ENCODE data around the gene GNA15.

The GNA15 gene

DNA sequence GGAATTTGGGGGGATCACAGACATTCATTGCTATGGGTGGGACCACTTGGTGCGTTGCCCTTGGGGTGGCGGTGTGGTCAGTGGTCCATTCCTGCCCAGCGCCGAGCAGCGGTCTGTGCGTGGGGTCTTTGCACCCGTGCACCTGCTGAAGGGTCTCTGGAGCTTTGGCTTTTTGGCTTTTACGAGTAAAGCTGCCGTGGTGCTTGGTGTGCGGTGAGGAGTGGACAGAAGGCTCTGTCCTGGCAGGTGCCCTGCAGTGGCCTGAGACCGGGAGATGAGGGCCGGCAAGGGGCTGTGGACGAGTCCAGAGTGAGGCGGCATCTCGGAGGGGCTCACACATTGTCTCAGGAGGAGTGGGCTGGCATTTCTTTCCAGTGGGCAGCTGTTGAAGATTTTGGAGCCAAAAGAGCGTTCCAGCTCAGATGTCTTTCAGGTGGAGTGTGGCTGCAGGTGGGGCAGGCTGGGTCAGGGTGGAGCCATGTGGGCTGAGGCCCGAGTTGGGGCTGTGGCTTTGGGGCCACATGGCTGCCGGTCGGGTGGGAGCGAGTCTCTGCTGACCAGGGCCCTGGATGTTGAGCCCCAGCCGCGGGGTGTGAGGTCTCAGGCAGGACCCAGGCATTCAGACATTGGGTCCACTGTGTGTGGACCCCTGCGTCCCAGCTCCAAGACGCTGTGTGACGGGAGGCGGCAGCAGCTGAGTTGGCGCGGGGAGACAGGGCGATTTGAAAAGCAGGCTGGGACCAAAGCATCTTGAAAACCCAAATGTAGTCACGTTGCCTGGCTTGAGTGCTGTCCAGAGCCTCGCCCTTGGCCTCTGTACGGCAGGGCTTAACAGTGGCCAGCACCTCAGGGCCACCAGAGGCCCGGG, 30.0 kb upstream of the GNA15 start:
- DNase-seq (ENCODE audit: low read depth), result no peak

DNA sequence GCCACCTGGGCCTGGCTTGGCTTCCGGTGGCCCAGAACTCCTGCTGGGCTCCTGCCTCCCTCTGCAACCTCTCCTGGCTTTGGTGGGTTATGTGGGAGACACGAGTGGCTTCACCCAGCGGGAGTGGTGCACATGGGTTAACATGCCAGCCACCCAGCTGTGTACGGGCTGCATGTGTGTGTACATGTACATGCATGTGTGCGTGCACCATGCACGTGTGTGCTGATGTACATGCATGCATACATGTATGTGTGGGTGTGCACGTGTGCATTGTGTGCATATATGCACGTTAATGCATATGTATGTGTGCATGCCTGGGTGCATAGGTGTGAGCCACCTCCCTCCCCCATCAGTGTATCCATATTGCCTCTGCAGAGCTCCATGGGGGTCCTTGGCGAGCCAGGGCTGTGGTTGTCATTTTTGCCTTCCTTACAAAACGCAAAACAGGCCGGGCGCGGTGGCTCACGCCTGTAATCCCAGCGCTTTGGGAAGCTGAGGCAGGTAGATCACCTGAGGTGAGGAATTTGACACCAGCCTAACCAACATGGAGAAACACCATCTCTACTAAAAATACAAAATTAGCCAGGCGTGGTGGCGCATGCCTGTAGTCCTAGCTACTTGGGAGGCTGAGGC, 29.2 kb upstream of the GNA15 start:
- DNase-seq (ENCODE audit: low read depth), result no peak
- H3K4me3 ChIP-seq (ENCODE audit: low read depth, low read length), result no peak overlapping the region

More for the DNA sequence above, 30.0 kb upstream of the GNA15 start:
- H3K4me3 ChIP-seq (ENCODE audit: low read depth, low read length), result no peak overlapping the region

DNA sequence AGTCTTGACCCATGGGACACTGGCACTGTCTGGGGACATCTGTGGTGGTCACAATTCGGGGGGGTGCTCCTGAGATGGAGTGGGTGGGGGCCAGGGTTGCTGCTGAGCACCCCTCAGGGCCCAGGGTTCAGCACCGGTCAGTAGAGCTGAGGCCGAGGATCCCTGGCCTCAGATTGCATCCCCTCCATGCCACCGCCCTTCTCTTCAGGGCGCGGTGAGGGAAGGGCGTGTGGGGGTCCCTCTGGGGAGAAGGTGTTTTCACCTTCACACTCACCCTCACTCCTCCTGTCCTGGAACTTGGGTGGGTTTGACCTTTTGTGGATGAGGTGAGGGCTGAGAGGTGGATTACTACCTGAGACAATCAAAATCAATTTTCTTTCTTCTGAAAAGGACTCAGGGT, 28.2 kb upstream of the GNA15 start:
- no peak for DNase-seq (ENCODE audit: low read depth)
- no peak overlapping the region for H3K4me3 ChIP-seq (ENCODE audit: low read depth, low read length)

DNA sequence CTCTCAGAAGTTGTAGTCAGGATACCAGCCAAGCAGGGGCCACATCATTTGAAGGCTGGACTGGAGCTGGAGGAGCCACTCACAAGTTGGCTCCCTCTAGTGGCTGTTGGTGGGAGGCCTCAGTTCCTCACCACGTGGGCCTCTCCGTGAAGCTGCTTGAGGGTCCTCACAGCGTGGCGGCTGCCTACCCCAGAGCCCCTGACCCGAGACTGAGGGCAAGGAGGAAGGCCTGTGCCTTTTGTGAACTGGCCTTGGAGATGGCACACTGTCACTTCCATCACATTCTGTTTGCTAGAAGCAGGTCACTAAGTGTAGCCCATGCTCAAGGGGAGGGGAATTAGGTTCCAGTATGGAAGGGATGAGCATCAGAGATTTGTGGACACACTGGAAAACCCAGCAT, 27.1 kb upstream of the GNA15 start:
- no peak for DNase-seq (ENCODE audit: low read depth)
- no peak overlapping the region for H3K4me3 ChIP-seq (ENCODE audit: low read depth, low read length)

DNA sequence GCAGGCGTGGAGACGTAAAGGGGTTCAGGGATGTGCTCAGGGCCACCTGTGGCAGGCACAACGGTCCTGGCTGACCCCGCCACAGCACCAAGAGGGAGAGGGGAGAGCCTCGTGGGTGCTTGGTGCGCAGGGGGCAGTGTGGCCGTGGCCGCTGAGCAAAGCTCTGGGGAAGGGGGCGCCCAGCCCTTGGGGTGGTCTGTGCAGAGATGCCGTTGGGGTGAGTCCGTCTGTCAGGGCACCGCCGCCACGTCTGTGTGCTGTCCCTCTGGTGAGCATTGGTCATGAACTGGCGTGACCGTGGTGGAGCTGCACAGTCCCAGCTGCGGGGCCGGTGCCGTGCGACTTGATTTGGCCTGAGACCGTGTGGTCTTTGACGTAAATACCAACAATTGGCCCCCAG, 26.3 kb upstream of the GNA15 start:
- H3K4me3 ChIP-seq (ENCODE audit: low read depth, low read length), result no peak overlapping the region
- no peak for DNase-seq (ENCODE audit: low read depth)

DNA sequence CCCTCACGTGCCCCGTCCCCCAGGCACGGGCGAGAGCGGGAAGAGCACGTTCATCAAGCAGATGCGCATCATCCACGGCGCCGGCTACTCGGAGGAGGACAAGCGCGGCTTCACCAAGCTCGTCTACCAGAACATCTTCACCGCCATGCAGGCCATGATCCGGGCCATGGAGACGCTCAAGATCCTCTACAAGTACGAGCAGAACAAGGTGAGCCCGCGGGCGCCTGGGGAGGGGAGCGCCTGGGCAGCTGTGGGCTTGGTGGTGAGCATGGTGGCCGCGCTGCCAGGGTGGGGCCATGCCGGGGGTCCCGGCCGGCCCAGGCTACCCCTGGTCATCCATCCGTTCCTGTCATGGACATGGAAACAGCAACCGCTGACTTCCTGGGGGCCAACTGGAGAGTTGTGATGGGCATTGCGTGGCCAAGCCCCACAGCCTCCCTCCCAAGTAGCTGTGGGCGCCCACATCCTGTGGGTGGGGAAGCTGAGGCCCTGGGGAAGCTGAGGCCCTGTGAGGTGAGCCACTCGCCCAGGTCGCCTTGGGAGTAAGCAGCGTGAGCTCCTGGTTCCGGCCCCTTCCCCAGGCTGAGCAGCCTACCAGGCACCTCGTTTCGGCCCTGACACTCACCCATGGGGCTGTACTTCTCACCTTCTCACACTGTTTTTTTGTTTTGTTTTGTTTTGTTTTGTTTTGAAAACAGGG, 25.6 kb upstream of the GNA15 start:
- no peak overlapping the region for H3K4me3 ChIP-seq (ENCODE audit: low read depth, low read length)
- DNase-seq (ENCODE audit: low read depth), result no peak

DNA sequence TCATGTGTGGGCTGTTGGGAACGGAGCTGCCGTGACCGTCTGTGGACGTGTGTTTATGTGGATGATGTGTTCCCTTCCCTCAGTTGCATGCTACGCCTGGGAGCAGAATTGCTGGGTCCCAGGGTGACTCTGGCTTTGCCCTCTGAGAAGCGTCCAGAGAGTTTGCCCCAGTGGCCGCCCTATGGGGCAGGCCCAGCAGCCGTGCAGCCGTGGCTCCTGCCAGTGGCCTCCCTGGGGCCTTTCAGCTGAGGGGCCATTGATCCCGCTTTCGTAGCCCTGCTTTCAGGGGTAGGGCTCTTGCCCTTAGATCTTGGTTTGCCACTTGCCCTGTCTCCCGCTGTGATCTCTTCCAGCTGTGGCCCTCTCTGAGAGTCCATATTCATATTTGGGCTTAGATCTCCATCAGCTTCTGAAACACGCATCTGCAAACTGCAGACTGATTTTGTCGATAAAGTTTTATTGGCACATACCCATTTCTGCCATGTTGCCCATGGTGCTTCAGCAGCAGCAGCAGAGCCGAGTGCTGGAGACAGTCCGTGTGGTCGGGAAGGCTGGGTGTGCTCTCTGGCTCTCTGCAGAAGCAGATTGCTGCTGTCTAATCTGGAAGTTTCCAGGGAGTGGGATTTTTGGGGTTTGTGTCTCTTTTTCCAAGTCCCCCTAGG, 24.1 kb upstream of the GNA15 start:
- no peak overlapping the region for H3K4me3 ChIP-seq (ENCODE audit: low read depth, low read length)
- no peak for DNase-seq (ENCODE audit: low read depth)

DNA sequence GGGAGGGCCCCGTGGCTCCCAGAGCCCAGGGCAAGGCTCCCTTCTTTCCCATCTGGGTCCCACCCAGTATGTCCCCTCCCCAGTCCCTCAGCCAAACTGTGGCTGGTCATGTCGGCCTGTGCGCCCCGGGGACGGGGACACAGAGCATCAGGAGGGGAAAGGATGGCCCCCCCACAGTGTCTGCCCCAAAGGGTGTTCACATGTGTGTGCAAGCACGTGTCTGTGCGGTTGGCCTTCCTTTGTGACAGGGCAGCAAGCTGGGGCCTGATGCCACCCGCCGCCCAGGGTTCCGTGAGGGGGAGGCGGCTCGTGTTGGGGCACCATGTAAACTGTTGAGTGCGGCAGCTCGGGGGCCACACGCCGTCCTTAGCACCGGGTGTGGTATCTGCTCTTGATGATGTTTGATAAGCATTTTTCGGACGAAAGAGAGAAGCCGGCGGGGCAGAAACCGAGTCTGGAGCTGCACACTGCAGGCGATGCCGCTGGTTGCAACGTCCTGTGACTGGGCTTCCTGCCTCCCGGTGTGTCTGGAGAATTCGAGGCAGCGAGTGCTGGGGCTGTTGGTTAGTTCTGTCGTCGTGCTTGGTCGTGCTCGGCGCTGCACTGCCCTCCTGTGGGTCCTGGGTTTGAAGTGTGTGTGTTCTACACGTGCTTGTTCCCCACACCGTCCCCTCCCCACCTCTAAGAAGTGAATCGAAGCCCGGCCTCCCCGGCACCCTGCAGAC, 23.3 kb upstream of the GNA15 start:
- DNase-seq (ENCODE audit: low read depth), result no peak

DNA sequence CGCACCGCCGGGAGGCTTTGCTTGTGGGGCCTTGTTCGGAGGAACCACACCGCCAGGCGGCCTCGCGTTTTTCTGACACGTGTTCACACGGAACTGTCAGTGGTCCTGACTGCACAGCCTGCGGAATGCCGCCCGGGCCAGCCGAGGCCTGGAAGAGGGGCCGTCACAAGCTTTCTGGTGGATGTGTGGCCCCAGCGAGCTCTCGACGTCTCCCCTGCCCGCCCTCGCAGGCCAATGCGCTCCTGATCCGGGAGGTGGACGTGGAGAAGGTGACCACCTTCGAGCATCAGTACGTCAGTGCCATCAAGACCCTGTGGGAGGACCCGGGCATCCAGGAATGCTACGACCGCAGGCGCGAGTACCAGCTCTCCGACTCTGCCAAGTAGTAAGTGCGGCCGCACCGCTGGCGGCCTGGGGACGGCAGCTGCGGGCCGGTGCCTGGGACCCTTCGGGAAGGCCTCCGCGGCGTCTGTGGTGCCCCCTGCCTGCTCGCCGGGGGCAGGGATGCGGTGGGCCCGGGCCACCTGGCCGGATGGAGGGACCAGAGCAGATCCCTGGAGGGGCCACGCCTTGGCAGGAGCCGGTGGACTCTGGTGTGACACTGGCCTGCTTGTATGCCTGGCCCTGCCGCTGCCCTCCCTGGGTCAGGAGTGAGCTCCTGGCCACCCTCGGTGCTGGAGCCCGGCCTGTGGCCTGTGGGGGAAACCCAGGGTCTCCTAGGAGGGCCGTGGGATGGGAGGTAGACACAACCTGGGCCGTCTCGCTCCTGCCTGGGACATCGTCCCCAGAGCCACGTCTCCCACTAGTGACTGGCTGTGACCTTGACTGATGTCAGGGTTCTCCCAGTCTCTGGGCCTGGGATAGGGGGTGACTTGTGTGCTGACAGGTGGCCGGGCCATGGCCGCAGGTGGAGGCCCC, 22.5 kb upstream of the GNA15 start:
- DNase-seq (ENCODE audit: low read depth), result no peak
- H3K4me3 ChIP-seq (ENCODE audit: low read depth, low read length), result no peak overlapping the region

More for the DNA sequence above, 23.3 kb upstream of the GNA15 start:
- H3K4me3 ChIP-seq (ENCODE audit: low read depth, low read length), result no peak overlapping the region

DNA sequence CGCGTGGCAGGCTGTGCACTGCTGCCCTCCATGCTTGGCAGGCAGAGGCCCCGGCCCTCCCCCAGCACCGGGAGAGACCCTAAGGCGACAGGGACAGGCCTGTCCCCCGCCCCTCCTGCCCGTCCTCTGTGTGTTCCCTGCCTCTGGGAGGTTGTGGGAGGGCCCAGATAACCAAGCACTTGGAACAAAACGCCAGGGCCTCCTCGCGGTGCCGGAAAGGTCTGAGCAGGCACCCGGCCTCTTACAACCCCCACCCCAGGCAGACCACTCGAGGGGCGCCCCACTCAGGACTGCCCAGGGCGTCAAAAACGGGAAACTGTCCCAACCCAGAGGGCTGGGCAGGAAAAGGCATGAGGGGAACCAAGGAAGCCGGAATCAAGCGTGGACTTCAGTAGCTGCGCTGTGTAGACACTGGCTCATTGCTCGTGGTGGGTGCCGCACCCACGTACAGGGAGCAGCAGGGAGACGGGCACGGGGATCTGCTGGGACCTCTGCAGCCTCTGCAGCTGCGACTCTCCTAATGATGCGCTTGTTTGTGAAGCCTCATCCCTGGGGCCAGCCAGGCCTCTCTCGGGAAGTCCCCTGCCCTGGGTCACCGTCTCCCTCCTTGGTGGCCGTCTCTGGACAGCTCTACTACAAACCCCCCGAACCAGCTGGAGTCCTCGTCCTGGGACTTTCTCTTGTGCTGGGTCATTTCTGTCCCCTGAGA, 21.7 kb upstream of the GNA15 start:
- no peak overlapping the region for H3K4me3 ChIP-seq (ENCODE audit: low read depth, low read length)

DNA sequence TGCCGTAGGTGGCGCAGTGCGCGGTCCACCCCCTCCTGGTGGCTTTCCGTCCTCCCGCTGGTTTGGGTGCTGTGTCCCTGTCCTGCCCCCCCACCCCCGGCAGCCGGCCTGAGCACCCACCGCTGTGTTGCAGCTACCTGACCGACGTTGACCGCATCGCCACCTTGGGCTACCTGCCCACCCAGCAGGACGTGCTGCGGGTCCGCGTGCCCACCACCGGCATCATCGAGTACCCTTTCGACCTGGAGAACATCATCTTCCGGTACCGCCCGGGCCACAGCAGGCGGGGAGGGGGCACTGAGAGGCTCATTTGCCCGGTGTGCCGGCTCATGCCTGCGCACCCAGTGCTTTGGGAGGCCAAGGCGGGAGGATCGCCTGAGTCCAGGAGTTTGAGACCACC, 21.0 kb upstream of the GNA15 start:
- H3K4me3 ChIP-seq (ENCODE audit: low read depth, low read length), result no peak overlapping the region
- DNase-seq (ENCODE audit: low read depth), result no peak

More for the DNA sequence above, 21.7 kb upstream of the GNA15 start:
- no peak for DNase-seq (ENCODE audit: low read depth)

DNA sequence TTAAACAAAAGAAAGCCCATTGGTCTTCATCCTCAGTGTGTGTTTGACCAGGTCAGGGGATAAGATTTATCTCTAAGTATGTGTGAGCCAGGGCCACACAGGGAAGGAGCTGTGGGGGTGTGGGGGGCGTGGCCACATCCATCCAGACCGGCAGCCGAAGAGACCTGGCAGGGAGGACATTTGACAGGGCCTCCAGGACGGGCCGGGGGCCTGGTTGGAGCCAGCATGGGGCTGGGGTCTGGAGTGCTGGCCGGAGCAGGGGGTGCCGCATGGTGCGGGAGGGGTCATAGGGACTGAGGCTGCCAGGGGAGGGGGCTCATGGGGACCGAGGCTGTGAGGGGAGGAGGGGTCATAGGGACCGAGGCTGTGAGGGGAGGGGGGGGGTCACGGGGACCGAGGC, 20.4 kb upstream of the GNA15 start:
- DNase-seq (ENCODE audit: low read depth), result no peak
- no peak overlapping the region for H3K4me3 ChIP-seq (ENCODE audit: low read depth, low read length)

DNA sequence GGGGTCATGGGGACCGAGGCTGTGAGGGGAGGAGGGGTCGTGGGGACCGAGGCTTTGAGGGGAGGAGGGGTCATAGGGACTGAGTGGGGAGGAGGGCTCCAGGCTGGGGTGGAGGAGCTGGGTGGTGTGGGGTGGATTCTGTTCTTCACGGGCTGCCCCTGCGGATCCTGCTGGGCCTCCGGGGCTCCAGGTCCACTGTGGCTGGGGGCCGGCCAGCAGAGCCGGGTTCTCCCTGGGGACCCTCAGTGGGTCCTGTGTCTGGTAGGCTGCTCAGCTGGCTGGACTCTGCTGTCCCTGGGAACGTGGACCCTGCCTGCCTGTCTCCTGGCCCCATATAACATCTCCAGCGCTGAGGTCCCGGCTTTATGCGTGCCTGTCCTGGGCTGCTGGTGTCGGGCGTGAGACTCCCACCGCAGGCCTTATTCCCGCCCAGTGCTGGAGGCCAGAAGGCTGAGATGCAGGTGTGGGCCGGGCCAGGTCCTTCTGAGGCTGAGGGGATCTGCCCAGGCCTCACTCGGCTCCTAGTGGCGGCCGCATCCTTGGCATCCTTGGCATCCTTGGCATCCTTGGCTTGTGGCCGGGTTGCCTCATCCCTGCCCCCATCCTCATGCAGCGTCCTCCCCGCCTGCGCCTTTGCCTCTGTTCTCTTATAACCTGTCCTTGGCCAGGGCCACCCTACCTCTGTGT, 19.8 kb upstream of the GNA15 start:
- DNase-seq (ENCODE audit: low read depth), result no peak
- no peak overlapping the region for H3K4me3 ChIP-seq (ENCODE audit: low read depth, low read length)

DNA sequence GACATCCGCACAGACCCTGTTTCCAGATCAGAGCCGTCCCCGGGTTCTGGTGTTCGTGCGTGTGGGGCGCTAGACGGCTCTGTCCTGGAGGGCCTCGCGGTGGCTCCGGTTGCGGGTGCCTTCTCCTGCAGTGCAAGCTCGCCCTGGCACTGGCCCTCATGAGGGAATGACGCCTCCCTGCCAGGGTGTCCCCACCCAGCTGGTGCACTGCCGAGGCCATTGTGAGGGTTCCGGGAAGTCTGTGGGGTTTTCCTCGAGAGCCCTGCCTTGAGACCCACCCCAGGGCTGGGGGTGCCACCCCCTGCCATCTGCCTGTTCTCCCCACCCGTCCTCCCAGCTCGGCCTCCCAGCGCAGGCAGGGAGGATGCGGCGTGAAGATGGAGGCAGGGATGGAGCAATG, 19.2 kb upstream of the GNA15 start:
- H3K4me3 ChIP-seq (ENCODE audit: low read depth, low read length), result no peak overlapping the region
- DNase-seq (ENCODE audit: low read depth), result no peak

DNA sequence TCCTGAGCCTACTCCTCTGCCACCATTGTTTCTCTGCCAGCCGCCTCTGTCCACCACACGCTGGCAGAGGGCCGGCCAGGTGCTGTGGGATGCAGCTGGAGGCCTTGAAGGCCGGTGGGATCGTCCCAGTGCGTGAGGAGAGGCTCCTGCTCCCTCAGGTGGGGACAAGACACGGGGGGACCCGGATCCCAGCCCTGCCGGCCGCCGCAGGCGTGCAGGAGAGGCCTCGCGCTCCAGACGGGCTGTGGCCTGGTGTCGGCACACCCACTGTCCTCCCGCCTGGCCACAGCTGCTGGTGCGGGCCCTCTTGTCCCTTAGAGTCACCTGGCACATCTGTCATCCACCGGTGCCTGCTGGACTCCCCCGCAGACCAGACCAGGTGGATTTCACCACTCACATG, 18.1 kb upstream of the GNA15 start:
- DNase-seq (ENCODE audit: low read depth), result no peak
- H3K4me3 ChIP-seq (ENCODE audit: low read depth, low read length), result no peak overlapping the region

DNA sequence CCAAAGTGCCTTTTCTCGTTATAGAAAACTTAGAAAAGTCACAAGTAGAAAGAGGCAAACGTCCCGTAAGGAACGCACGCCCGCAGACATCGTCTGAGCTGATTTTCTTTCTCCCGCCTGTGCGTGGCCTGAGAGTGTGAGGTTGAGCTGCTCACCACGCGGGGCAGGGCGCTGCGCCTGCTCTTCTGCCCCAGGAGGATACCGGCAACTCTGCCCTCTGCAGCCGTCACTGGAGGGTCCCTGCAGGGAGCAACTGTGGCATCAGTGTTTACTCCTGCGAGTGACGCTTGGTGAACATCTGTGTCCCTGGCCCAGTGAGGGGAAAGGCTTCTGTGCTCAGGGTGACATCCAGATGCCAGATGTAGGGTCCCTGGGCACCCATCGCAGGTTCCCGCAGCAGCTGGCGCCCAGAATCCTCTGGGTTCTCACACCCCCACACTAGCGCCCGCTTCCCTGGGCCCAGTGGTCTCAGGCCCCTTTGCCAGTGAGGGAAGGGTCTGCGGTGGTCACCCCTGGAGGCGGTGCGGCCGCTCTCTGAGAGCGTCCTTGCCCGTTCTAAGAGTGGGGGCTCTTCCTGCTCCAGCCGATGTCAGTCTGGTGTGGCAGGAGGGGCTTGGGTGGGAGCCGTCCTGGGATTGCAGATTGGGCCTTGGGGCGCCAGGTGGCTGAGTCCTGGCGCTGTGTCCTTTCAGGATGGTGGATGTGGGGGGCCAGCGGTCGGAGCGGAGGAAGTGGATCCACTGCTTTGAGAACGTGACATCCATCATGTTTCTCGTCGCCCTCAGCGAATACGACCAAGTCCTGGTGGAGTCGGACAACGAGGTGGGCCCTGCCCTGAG, 17.4 kb upstream of the GNA15 start:
- no peak for DNase-seq (ENCODE audit: low read depth)
- no peak overlapping the region for H3K4me3 ChIP-seq (ENCODE audit: low read depth, low read length)
